ENCODE results near the gene FRMPD2.
"Not testable (repeated sequence)": the region's sequence is repeated elsewhere in the genome, so short reads cannot be mapped to it uniquely, and the experiment has no call there.

- TF ChIP-seq, protein P1, sequence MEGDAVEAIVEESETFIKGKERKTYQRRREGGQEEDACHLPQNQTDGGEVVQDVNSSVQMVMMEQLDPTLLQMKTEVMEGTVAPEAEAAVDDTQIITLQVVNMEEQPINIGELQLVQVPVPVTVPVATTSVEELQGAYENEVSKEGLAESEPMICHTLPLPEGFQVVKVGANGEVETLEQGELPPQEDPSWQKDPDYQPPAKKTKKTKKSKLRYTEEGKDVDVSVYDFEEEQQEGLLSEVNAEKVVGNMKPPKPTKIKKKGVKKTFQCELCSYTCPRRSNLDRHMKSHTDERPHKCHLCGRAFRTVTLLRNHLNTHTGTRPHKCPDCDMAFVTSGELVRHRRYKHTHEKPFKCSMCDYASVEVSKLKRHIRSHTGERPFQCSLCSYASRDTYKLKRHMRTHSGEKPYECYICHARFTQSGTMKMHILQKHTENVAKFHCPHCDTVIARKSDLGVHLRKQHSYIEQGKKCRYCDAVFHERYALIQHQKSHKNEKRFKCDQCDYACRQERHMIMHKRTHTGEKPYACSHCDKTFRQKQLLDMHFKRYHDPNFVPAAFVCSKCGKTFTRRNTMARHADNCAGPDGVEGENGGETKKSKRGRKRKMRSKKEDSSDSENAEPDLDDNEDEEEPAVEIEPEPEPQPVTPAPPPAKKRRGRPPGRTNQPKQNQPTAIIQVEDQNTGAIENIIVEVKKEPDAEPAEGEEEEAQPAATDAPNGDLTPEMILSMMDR (conservative IDR thresholded peaks at IDR 0.05; ENCODE audit: low read depth, low read length), result not testable (repeated sequence)
- TF ChIP-seq EZH2 (IDR thresholded peaks at IDR 0.05; ENCODE audit: borderline replicate concordance, low read depth, low read length, poor library complexity, severe bottlenecking), result not testable (repeated sequence)
These were observed 7.2 kb upstream of the FRMPD2 start for GRCh38 chr10:48281697-48282096.
